GM21717 (cell line): ENCODE measurements around the gene ITGAD.

ENCODE experiments used
- ATAC-seq: cut with Tn5 transposase; IDR thresholded peaks from one replicate; pipeline ENCODE4 v1.9.1; 2021; ENCODE audit warnings: mild to moderate bottlenecking, moderate library complexity; ENCODE audit not compliant: unreplicated experiment

ITGAD gene

DNA sequence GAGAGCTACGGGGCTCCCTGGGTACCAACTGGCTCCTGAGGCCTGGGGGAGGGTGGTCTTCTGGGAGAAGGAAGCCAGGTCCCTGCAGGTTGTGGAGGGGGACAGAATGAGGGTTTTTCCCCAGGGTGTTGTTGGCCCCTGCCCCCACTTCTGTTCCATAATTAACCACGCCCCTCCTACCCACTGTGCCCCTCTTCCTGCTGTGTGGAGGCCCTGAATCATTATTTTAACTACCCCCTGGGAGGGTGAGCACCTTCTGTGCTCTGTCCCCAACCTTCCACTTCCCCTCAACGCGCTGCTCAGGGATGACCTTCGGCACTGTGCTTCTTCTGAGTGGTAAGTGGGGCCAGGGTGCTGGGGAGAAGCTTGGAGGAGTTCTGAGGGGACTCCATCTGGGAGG lies at the start of gene ITGAD:
Gene ITGAD, plus strand, starts transcription at position 280 of the 400 bp plus-strand sequence. Its CDS starts 26 bp downstream, at position 306.
- ATAC-seq, result no peak

DNA sequence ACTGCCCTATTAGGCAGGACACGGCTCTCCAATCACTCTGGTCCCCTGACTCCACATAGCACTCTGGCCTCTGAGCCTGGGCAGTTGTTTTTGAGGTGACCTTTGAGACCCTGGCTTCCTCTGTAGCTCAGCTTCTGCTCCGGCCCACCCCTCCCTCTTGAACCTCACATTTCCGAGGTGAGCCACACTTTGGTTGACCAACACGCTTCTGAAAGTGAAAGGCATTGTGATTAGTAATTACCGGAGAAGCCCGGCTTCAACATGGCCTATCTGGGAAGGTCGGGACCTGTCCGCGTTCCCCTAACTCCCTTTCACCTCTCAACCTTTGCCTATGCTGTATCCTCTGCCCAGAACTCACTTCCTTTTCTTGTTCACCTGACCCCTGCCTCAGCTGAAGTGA lies 48.4 kb upstream of the ITGAD start:
- no peak for ATAC-seq

- no peak for ATAC-seq
These were observed 45.7 kb upstream of the ITGAD start for GRCh38 chr16:31347445-31347844.

- ATAC-seq, result no peak
These were observed 44.6 kb upstream of the ITGAD start for GRCh38 chr16:31348579-31348978.

DNA sequence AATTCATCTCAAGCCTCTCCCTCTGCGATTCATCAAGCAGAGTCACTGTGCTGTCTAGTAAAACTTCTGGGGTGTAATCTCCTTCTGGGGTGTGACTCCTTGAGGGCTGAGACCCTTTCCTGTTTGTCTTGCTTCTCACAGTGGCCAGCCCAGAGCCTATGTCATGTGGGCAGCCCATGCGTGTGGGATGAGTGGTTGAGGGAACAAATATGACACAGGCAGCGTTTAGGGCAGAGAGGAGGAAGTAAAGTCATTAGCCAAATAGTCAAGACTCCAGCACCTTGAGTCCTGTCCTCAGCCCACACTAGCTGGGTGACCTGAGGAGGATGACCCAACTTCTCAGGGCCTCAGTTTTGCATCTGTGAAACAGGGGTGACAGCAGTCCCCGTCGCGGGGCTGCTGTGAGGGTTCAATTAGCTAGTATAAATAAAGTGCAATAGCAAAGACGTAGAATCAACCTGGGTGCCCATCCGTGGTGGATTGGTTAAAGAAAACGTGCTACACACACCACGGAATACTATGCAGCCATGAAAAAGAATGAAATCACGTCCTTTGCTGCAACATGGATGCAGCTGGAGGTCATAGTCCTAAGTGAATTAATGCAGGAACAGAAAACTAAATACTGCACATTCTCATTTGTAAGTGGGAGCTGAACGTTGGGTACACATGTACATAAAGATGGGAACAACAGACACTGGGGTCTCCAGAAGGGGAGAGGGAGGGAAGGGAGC lies 42.7 kb upstream of the ITGAD start:
- ATAC-seq, result no peak

GRCh38 chr16:31351246-31351941 lies 41.7 kb upstream of the ITGAD start:
- no peak for ATAC-seq

DNA sequence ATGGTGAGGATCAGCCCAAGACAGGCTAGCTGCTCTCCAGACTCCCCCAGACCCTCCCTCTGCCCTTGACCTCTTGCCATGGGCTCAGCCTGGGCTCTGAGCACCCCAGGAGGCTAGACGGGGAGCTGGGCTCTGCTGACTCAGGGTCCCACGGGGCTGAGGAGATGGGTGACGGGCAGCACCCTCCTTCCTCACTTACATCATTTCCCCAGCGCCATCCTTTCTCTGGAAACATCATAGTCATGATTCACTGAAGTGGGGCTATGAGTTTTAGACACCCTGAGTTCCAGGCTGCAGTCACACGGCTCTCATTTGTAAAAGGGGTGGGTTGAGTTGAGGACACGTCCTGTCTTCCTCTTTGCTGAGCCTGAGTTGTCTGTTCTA lies 41.2 kb upstream of the ITGAD start:
- ATAC-seq, result no peak

DNA sequence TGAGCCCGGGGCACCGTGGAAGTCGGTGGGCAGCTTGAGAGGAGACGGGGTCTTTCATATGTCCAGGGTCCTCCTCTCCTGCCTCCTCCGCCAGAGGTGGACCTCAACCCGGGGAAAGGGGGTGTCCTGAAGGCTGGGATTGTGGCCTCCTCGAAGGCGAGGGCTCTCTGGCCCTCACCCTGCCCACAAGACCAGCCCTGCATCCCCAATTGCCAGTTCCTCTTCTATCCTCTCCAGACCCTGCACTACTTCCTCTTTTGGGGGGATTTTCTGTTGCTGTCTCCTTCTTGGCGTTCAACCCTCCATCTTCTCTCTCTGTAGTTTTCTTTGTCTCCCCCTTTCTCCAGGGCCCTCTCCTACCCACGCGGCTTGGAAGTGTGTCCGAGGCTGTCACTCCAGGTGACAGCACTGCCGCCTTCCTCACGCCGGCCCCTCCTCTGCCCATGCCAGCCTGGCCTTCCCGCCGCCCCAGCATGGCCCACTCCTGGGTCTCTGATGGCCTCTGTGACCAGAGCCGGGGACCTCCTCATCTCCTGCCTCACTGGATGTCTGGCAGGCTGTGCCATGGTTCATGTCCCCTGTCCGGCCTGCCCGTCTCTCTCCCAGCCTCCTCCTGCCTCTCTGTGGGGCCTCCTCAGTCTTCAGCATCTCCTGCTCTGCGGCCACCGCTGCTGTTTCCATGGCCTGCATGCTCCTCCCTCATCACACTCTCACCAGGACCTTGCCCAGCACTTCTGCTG lies 40.6 kb upstream of the ITGAD start:
- no peak for ATAC-seq

GRCh38 chr16:31354394-31355291 lies 38.5 kb upstream of the ITGAD start, which contains the start of gene ITGAX:
Gene ITGAX, plus strand, starts transcription at chr16:31355176. Its CDS starts 79 bp downstream, at chr16:31355255.
- peak; percentile 65 for ATAC-seq

GRCh38 chr16:31355431-31356100 lies 37.6 kb upstream of the ITGAD start:
- ATAC-seq, result no peak

- no peak for ATAC-seq
These were observed 36.4 kb upstream of the ITGAD start for GRCh38 chr16:31356566-31357323.

DNA sequence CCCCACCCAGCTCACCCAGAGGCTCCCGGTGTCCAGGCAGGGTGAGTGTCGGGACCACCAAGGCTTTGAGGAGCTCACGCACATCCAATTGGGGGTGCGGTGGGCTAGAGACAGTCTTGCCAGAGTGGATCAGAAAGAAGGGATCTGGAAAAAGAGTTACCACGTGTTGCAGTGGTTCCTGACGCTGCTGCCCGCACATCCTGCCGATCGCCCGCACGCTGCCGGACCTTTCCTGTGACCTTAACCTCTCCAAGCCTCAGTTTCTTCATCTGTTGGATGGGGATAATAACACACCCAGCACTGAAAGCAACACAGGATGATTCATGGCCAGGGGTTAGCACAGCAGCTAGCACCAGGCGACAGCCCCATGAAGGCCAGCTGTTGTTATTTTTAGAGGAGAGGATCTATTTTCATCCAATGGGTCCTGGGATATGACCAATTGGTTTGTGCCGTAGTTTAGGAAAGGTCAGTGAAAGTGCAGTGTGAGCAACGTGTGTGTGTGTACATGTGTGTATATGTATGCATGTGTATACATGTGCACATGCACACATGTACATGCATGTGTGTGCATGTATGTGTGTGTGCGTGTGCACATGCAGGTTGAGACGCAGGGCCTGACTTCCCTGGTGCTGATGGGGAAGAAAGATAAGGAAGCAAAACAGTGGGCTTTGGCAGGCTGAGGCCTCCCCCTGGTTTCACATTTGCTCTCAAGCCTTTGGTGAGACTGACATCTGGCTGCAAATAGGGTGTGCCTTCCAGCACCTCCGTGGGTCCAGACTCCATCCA lies 35.6 kb upstream of the ITGAD start:
- ATAC-seq, result no peak

DNA sequence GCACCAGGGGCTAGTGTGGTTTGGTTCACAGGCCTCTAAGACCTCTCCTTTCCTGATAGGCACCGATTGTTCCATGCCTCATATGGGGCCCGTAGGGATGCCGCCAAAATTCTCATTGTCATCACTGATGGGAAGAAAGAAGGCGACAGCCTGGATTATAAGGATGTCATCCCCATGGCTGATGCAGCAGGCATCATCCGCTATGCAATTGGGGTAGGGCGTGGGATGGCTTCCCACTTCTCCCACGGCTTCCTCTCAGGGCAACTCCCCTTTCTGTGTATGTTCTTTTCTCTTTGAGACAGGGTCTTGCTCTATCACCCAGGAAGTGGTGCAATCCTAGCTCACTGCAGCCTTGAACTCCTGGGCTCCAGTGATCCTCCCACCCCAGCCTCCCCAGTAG lies 32.9 kb upstream of the ITGAD start:
- no peak for ATAC-seq

- ATAC-seq, result no peak
These were observed 31.7 kb upstream of the ITGAD start for GRCh38 chr16:31361201-31362110.

DNA sequence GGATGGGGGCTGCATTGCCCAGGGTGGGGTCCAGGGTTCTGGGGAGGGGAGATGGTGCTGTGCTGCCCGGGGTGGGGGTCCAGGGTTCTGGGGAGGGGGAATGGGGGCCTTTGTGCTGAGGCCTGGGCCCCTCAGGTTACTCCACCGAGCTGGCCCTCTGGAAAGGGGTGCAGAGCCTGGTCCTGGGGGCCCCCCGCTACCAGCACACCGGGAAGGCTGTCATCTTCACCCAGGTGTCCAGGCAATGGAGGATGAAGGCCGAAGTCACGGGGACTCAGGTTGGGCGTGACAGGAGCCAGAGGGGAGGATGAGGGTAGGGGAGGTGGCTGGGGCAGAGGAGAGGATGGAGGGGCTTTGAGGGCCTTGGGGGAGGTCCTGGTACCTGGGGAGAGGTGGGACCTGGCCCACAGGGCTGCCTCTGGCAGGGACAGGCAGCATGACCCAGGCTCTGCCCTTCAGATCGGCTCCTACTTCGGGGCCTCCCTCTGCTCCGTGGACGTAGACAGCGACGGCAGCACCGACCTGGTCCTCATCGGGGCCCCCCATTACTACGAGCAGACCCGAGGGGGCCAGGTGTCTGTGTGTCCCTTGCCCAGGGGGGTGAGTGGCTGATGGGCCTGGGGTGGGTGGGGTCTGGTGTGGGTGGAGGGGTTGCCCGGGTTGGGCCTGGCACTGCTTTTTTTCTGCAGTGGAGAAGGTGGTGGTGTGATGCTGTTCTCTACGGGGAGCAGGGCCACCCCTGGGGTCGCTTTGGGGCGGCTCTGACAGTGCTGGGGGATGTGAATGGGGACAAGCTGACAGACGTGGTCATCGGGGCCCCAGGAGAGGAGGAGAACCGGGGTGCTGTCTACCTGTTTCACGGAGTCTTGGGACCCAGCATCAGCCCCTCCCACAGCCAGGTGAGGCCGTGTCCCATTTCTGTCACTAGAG lies 30.4 kb upstream of the ITGAD start:
- no peak for ATAC-seq

GRCh38 chr16:31363721-31364120 lies 29.4 kb upstream of the ITGAD start:
- no peak for ATAC-seq

DNA sequence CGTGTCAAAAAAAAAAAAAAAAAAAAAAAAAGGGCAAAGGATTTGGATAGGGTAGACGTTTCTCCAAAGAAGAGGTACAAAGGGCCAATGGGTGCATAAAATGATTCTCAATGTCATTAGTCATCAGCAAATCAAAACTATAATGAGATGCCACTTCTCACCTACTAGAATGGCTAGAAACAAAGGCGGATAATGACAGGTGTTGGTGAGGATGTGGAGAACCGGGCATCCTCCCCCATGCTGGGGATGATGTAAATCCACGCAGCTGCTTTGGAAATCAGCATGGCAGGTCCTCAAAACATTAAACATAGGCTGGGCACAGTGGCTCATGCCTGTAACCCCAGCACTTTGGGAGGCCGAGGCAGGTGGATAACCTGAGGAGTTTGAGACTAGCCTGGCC lies 28.7 kb upstream of the ITGAD start:
- no peak for ATAC-seq
